Body of pancreas (tissue), 4 donors: ENCODE measurements around the gene CT47C1. TPM values are rescaled to one million over a fixed set of nuclear protein-coding genes. Genes with fewer than 3 reads are reported as not detected.

Experiments used
- ATAC-seq: fragments of 150-250 bp; one replicate; pipeline ENCODE4 v1.9.1; 2016
- DNase-seq, 4 donors: peaks; one replicate each; pipeline ENCODE4 v3.0.0-alpha.2; 2019
- H3K27ac ChIP-seq, 4 donors: fragments of 200-600 bp; sonication (generic); 1 replicate in 3 of 4; 2 replicates in 1 of 4; pipeline versions ENCODE4 v1.5.1 to v1.6.1; 2016 to 2019; ENCODE audit warnings: mild to moderate bottlenecking in 1 of 4, mixed read lengths in 1 of 4, moderate library complexity in 1 of 4
- H3K27me3 ChIP-seq, 2 donors: fragments of 200-600 bp; sonication (generic); one replicate each; pipeline ENCODE4 v1.6.0; 2016; ENCODE audit warnings: mild to moderate bottlenecking in 1 of 2
- H3K36me3 ChIP-seq, 2 donors: fragments of 200-600 bp; sonication (generic); replicated peaks in 1 of 2; 2 replicates each; pipeline ENCODE4 v1.5.1; 2016; ENCODE audit warnings: low read depth in 2 of 2; ENCODE audit not compliant: insufficient read depth in 1 of 2
- H3K4me1 ChIP-seq: fragments of 200-600 bp; sonication (generic); one replicate; pipeline ENCODE4 v1.6.0; 2016
- H3K4me3 ChIP-seq, 2 donors: fragments of 200-600 bp; sonication (generic); 1 replicate in 1 of 2; 2 replicates in 1 of 2; pipeline ENCODE4 v1.5.1; 2016 to 2019
- H3K9me3 ChIP-seq, 3 donors: fragments of 200-600 bp; sonication (generic); 1 replicate in 2 of 3; 2 replicates in 1 of 3; pipeline ENCODE4 v1.5.1; 2016
- CTCF ChIP-seq, 7 experiments: fragments of 450-650 bp in 4 of 7; fragments of 200-600 bp in 3 of 7; sonication (generic) in 3 of 7; IDR thresholded peaks; one replicate each; pipeline ENCODE4 v1.5.1; 2016 to 2019; ENCODE audit warnings: antibody characterized with exemption in 7 of 7
- POLR2A ChIP-seq, 3 donors: fragments of 450-650 bp; IDR thresholded peaks; one replicate each; pipeline ENCODE4 v1.6.1; 2016; ENCODE audit warnings: antibody characterized with exemption in 3 of 3, mild to moderate bottlenecking in 2 of 3
- WGBS, 2 donors: methylation state at CpG; one replicate each; pipeline ENCODE4 v1.1.5; 2017; 5-methylcytosine and 5-hydroxymethylcytosine counted together
- intact Hi-C: fragments of 100-400 bp; cut with DNase I; formaldehyde crosslinking; loops from one replicate; pipeline ENCODE4 v1.15.1; 2023
- total RNA-seq, 2 donors: library from RNA; depleted of rRNA; stranded (reverse); fragments of >200 nt; gene quantifications; one replicate each; pipeline ENCODE4 v1.1.0, GENCODE V29; 2016

Gene CT47C1
- total RNA-seq, 2 donors from 2014 or later, result not detected

- no peaks in the 10 kb centered on the region for H3K4me1 ChIP-seq
- no peaks in the 10 kb centered on the region for H3K27me3 ChIP-seq
- H3K9me3 ChIP-seq, result no peaks in the 10 kb centered on the region
- TF ChIP-seq POLR2A (IDR thresholded peaks at IDR 0.05) (no peak), CTCF (IDR thresholded peaks at IDR 0.05) (no peak)
- H3K27ac ChIP-seq, result no peak overlapping the region
- intact Hi-C loops, result no loop called here
- DNase-seq (no peak), ATAC-seq (no peak)
- H3K4me3 ChIP-seq, result no peak overlapping the region
- no peaks in the 10 kb centered on the region for H3K36me3 ChIP-seq
- 87 to 92% methylated on average over 13 to 28 of the region's 43 CpGs for WGBS, 2 donors
These were observed 560 bp downstream of the CT47C1 start for GRCh38 chrX:119073200-119073905.

- ATAC-seq, result no peak
- Histone ChIP-seq H3K36me3 (no peaks in the 10 kb centered on the region), H3K9me3 (no peaks in the 10 kb centered on the region), H3K27me3 (no peaks in the 10 kb centered on the region), H3K27ac (no peak overlapping the region), H3K4me3 (no peak overlapping the region), H3K4me1 (no peaks in the 10 kb centered on the region)
- TF ChIP-seq CTCF (IDR thresholded peaks at IDR 0.05) (no peak), POLR2A (IDR thresholded peaks at IDR 0.05) (no peak)
- WGBS, 2 donors, result 84% methylated on average over 12 of the region's 19 CpGs
- DNase-seq, result no peak
- intact Hi-C loops, result no loop called here
These were observed 1.1 kb downstream of the CT47C1 start for GRCh38 chrX:119073911-119074310.

GRCh38 chrX:119075270-119076025 is 2.7 kb downstream of the CT47C1 start:
- ATAC-seq, result no peak
- 72 to 74% methylated on average over 3 of the region's 3 CpGs for WGBS, 2 donors

GRCh38 chrX:119082278-119082677 is 9.5 kb downstream of the CT47C1 start:
- TF ChIP-seq CTCF (IDR thresholded peaks at IDR 0.05) (no peak), POLR2A (IDR thresholded peaks at IDR 0.05) (no peak)
- WGBS, 2 donors, result 86 to 100% methylated on average over 1 of the region's 1 CpG
- no peak for ATAC-seq
- no peaks in the 10 kb centered on the region for H3K36me3 ChIP-seq
- no peak overlapping the region for H3K4me3 ChIP-seq
- H3K27ac ChIP-seq, result no peak overlapping the region
- no peaks in the 10 kb centered on the region for H3K4me1 ChIP-seq
- no peaks in the 10 kb centered on the region for H3K27me3 ChIP-seq
- DNase-seq, result no peak
- no peaks in the 10 kb centered on the region for H3K9me3 ChIP-seq
- intact Hi-C loops, result no loop called here

More at GRCh38 chrX:119075270-119076025, 2.7 kb downstream of the CT47C1 start:
- Histone ChIP-seq H3K27ac (no peak overlapping the region), H3K27me3 (no peaks in the 10 kb centered on the region), H3K36me3 (no peaks in the 10 kb centered on the region), H3K9me3 (no peaks in the 10 kb centered on the region), H3K4me1 (no peaks in the 10 kb centered on the region), H3K4me3 (no peak overlapping the region)
- TF ChIP-seq POLR2A (IDR thresholded peaks at IDR 0.05) (no peak), CTCF (IDR thresholded peaks at IDR 0.05) (no peak)
- intact Hi-C loops, result no loop called here
- no peak for DNase-seq
